A549 (cell line): Measurements from ENCODE around the gene RPL41. TPM values are rescaled to one million over a fixed set of nuclear protein-coding genes. Genes with fewer than 3 reads are reported as not detected.
A peak's percentile ranks its signal among the peaks of the same experiment; 100 is the strongest.

Experiments
- ATAC-seq, 2 experiments: fragments of 200-7000 bp in 1 of 2; fragments of >200 bp in 1 of 2; cut with Nextera tagmentation in 1 of 2; cut with Tn5 transposase in 1 of 2; 3 replicates each; pipeline versions ENCODE4 v1.8.0 to v1.9.1; 2018 to 2020; ENCODE audit warnings: mild to moderate bottlenecking in 1 of 2, moderate library complexity in 1 of 2
- CTCF ChIA-PET: fragments of 300-600 bp; sonication (Branson Sonifier 250); formaldehyde crosslinking; extraction: SDS; loops from one replicate; lab custom pipeline; 2021; ENCODE audit warnings: antibody characterized with exemption, inconsistent platforms; lab: Yijun Ruan, JAX
- POLR2A ChIA-PET: fragments of 350-600 bp; formaldehyde crosslinking; extraction: SDS; loops from one replicate; lab custom pipeline; 2021; ENCODE audit warnings: antibody characterized with exemption, inconsistent platforms; lab: Yijun Ruan, JAX
- DNase-seq, 2 experiments: peaks; one replicate each; pipeline versions ENCODE4 v3.0.0 to v3.0.0-alpha.2; 2011 to 2016; ENCODE audit warnings: low read depth in 1 of 2, low spot score in 1 of 2
- FAIRE-seq: peaks from 2 replicates; lab custom pipeline; 2011; peaks lifted over from hg19 to GRCh38; lab: Jason Lieb, UNC
- H3K27ac ChIP-seq, 2 experiments: fragments of >200 bp; sonication (Bioruptor Twin); formaldehyde crosslinking; 3 replicates each; pipeline ENCODE4 v1.5.1; 2016 to 2017
- H3K4me1 ChIP-seq: fragments of >200 bp; sonication (Bioruptor Twin); formaldehyde crosslinking; 3 replicates; pipeline ENCODE4 v1.6.1; 2016
- H3K4me2 ChIP-seq: fragments of >200 bp; sonication (Bioruptor Twin); formaldehyde crosslinking; 3 replicates; pipeline ENCODE4 v1.6.1; 2016
- H3K4me3 ChIP-seq: fragments of >200 bp; sonication (Bioruptor Twin); formaldehyde crosslinking; 3 replicates; pipeline ENCODE4 v1.5.1; 2016
- H3K9me3 ChIP-seq: fragments of >200 bp; sonication (Bioruptor Twin); formaldehyde crosslinking; 3 replicates; pipeline ENCODE4 v1.6.1; 2016
- CBX2 ChIP-seq: fragments of 200-600 bp; sonication (generic); IDR thresholded peaks from 2 replicates; pipeline ENCODE4 v1.6.1; 2016; ENCODE audit warnings: low read depth, mild to moderate bottlenecking, borderline replicate concordance
- EHF ChIP-seq: fragments of 250-450 bp; sonication (Bioruptor Pico); IDR thresholded peaks from 2 replicates; pipeline ENCODE4 v1.5.0; 2020; ENCODE audit warnings: mild to moderate bottlenecking
- EP300 ChIP-seq, 2 experiments: fragments of >200 bp; sonication (Bioruptor Twin); formaldehyde crosslinking; IDR thresholded peaks; 2 replicates in 1 of 2; 3 replicates in 1 of 2; pipeline ENCODE4 v1.6.1; 2016 to 2017
- GATA3 ChIP-seq: IDR thresholded peaks from 2 replicates; pipeline ENCODE4 v1.6.1; 2012; ENCODE audit warnings: borderline replicate concordance
- HDAC2 ChIP-seq: fragments of 200-600 bp; sonication (generic); IDR thresholded peaks from 2 replicates; pipeline ENCODE4 v1.6.1; 2016
- HOXA7 ChIP-seq: fragments of 250-450 bp; sonication (Bioruptor Pico); IDR thresholded peaks from 2 replicates; pipeline ENCODE4 v1.5.0; 2020; ENCODE audit warnings: mild to moderate bottlenecking, moderate library complexity
- HOXB13 ChIP-seq: fragments of 250-450 bp; sonication (Bioruptor Pico); IDR thresholded peaks from 2 replicates; pipeline ENCODE4 v1.5.0; 2020; ENCODE audit warnings: low read depth, mild to moderate bottlenecking, moderate library complexity
- JUN ChIP-seq, 2 experiments: fragments of >200 bp; sonication (Bioruptor Twin); formaldehyde crosslinking; IDR thresholded peaks; 2 replicates in 1 of 2; 3 replicates in 1 of 2; pipeline ENCODE4 v1.6.1; 2016 to 2017
- MYC ChIP-seq: IDR thresholded peaks from 2 replicates; pipeline ENCODE4 v1.6.1; 2012; ENCODE audit warnings: mild to moderate bottlenecking, inconsistent platforms, low read length, improper control_type of control experiment, borderline replicate concordance
- PHF8 ChIP-seq: fragments of 200-600 bp; sonication (generic); IDR thresholded peaks from 2 replicates; pipeline ENCODE4 v1.6.1; 2016; ENCODE audit warnings: low read depth, mild to moderate bottlenecking, antibody characterized with exemption, moderate library complexity, borderline replicate concordance
- POLR2A ChIP-seq: IDR thresholded peaks from 2 replicates; pipeline ENCODE4 v1.6.1; 2012; ENCODE audit warnings: mild to moderate bottlenecking, low read length
- SREBF2 ChIP-seq: fragments of 450-650 bp; IDR thresholded peaks from 2 replicates; pipeline ENCODE4 v1.6.1; 2014; ENCODE audit warnings: mild to moderate bottlenecking, moderate library complexity
- ZNF302 ChIP-seq: fragments of 250-450 bp; sonication (Bioruptor Pico); IDR thresholded peaks from 2 replicates; pipeline ENCODE4 v1.9.0; 2021; ENCODE audit warnings: inconsistent platforms, mild to moderate bottlenecking, moderate library complexity
- ZSCAN20 ChIP-seq: fragments of 250-450 bp; sonication (Bioruptor Pico); IDR thresholded peaks from 2 replicates; pipeline ENCODE4 v1.8.0; 2022; ENCODE audit warnings: mild to moderate bottlenecking, moderate library complexity
- WGBS: methylation state at CpG from one replicate; pipeline ENCODE4 v1.1.6; 2017; ENCODE audit errors: missing lambda C conversion rate; 5-methylcytosine and 5-hydroxymethylcytosine counted together
- polyA plus RNA-seq, 4 experiments: library from polyadenylated mRNA; depleted of rRNA in 3 of 4; stranded (reverse); fragments of >200 nt; fragmentation: RNase III in 1 of 4; extraction: RNeasy Plus Mini Kit Qiagen cat#74134 plus additional on column Dnase treatment in 1 of 4; gene quantifications; 2 replicates in 3 of 4; 3 replicates in 1 of 4; pipeline ENCODE4 v1.2.3, GENCODE V29; 2011 to 2017
- TF ChIP-seq, protein P1 (sequence below): IDR thresholded peaks from 2 replicates; pipeline ENCODE4 v1.6.1; 2012; ENCODE audit warnings: low read depth, borderline replicate concordance
- TF ChIP-seq, protein P2 (sequence below): fragments of 200-600 bp; sonication (generic); IDR thresholded peaks from 2 replicates; pipeline ENCODE4 v1.6.1; 2016; ENCODE audit warnings: antibody characterized with exemption, mild to moderate bottlenecking, moderate library complexity
- TF ChIP-seq, protein P3 (sequence below): fragments of >200 bp; sonication (Bioruptor Twin); formaldehyde crosslinking; IDR thresholded peaks from 3 replicates; pipeline ENCODE4 v1.5.1; 2016
- TF ChIP-seq, protein P4 (sequence below): fragments of >200 bp; sonication (Bioruptor Twin); formaldehyde crosslinking; IDR thresholded peaks from 3 replicates; pipeline ENCODE4 v1.6.1; 2016

RPL41 gene
- polyA plus RNA-seq, 2 of the 4 experiments (the other 2 are of a cell fraction): 8,804 to 9,351 TPM

DNA sequence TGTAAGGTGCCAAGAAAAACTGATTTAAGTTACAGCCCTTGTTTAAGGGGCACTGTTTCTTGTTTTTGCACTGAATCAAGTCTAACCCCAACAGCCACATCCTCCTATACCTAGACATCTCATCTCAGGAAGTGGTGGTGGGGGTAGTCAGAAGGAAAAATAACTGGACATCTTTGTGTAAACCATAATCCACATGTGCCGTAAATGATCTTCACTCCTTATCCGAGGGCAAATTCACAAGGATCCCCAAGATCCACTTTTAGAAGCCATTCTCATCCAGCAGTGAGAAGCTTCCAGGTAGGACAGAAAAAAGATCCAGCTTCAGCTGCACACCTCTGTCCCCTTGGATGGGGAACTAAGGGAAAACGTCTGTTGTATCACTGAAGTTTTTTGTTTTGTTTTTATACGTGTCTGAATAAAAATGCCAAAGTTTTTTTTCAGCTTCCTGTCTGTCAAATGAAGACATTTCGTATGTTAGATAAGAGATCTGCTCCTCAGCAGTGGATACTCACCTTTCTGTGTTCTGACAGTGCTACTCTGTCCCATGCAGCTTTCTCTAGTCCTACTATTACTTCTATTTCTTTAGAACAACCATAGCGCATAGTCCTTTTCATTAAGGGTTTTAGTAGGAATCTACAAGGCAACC is 13.2 kb upstream of the RPL41 start:
- no peak for ATAC-seq
- POLR2A ChIA-PET: interaction anchor here (1.3 to 3.4 kb wide), 6 partner anchors 12 to 56 kb away, joined by 6 to 77 read pairs (median 12); partner anchors contain the start of genes RPL41 and ZC3H10
- H3K4me2 ChIP-seq: peak overlapping the region; percentile 85
- no peak for TF ChIP-seq HOXA7
- no peak for TF ChIP-seq EP300 (IDR thresholded peaks at IDR 0.05)
- no peak for TF ChIP-seq POLR2A
- TF ChIP-seq HDAC2: no peak
- TF ChIP-seq, protein P1, sequence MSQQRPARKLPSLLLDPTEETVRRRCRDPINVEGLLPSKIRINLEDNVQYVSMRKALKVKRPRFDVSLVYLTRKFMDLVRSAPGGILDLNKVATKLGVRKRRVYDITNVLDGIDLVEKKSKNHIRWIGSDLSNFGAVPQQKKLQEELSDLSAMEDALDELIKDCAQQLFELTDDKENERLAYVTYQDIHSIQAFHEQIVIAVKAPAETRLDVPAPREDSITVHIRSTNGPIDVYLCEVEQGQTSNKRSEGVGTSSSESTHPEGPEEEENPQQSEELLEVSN: no peak
- TF ChIP-seq, protein P2, sequence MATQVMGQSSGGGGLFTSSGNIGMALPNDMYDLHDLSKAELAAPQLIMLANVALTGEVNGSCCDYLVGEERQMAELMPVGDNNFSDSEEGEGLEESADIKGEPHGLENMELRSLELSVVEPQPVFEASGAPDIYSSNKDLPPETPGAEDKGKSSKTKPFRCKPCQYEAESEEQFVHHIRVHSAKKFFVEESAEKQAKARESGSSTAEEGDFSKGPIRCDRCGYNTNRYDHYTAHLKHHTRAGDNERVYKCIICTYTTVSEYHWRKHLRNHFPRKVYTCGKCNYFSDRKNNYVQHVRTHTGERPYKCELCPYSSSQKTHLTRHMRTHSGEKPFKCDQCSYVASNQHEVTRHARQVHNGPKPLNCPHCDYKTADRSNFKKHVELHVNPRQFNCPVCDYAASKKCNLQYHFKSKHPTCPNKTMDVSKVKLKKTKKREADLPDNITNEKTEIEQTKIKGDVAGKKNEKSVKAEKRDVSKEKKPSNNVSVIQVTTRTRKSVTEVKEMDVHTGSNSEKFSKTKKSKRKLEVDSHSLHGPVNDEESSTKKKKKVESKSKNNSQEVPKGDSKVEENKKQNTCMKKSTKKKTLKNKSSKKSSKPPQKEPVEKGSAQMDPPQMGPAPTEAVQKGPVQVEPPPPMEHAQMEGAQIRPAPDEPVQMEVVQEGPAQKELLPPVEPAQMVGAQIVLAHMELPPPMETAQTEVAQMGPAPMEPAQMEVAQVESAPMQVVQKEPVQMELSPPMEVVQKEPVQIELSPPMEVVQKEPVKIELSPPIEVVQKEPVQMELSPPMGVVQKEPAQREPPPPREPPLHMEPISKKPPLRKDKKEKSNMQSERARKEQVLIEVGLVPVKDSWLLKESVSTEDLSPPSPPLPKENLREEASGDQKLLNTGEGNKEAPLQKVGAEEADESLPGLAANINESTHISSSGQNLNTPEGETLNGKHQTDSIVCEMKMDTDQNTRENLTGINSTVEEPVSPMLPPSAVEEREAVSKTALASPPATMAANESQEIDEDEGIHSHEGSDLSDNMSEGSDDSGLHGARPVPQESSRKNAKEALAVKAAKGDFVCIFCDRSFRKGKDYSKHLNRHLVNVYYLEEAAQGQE: no peak
- TF ChIP-seq EHF (CRISPR knock-in tag): no peak
- no peak for TF ChIP-seq ZNF302 (CRISPR knock-in tag)
- no peak for TF ChIP-seq HOXB13 (CRISPR knock-in tag)
- TF ChIP-seq SREBF2: no peak
- peak overlapping the region; percentile 81 to 94 for H3K27ac ChIP-seq
- peak overlapping the region; percentile 54 for H3K4me3 ChIP-seq
- peaks cover 24% of the 10 kb centered on the region for H3K4me1 ChIP-seq
- DNase-seq: no peak
- 77% methylated on average over 6 of the region's 6 CpGs for WGBS
- no peaks in the 10 kb centered on the region for H3K9me3 ChIP-seq
- CTCF ChIA-PET: interaction anchor here (0.6 to 4.1 kb wide), 7 partner anchors 9 to 106 kb away, joined by 3 to 23 read pairs (median 4); partner anchors contain the start of genes ERBB3, SMARCC2, SUOX and ZC3H10
- no peak for FAIRE-seq

DNA sequence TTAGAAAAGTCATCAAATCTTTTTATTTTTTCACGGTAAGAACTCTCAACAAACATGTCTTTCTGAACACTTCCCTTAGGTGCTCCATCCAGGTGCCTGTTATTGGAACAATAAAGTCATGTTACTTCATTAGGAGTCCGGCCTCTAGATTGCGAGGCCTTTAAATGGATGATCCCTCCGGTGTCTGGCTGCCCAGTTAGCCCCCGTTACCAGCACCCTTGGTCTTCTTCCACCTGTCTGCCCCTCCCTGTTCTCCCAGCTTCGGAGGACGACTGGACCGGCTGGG is 12.7 kb upstream of the RPL41 start:
- ChIA-PET CTCF (interaction anchor here (0.8 to 4.1 kb wide), 12 partner anchors 9 to 107 kb away, joined by 3 to 23 read pairs (median 4); partner anchors contain the start of genes ERBB3, SMARCC2, SUOX and ZC3H10), POLR2A (interaction anchor here (0.8 to 3.4 kb wide), 21 partner anchors 9 to 287 kb away, joined by 3 to 77 read pairs (median 6); partner anchors contain the start of genes CNPY2, ESYT1, ORMDL2 and PYM1)
- Histone ChIP-seq H3K27ac (peak overlapping the region; percentile 81 to 94), H3K4me1 (peaks cover 24% of the 10 kb centered on the region)
- DNase-seq (no peak), ATAC-seq (no peak; a peak in 1 of 6 replicates)
- TF ChIP-seq GATA3: no peak
- TF ChIP-seq MYC: no peak
- TF ChIP-seq, protein P3, sequence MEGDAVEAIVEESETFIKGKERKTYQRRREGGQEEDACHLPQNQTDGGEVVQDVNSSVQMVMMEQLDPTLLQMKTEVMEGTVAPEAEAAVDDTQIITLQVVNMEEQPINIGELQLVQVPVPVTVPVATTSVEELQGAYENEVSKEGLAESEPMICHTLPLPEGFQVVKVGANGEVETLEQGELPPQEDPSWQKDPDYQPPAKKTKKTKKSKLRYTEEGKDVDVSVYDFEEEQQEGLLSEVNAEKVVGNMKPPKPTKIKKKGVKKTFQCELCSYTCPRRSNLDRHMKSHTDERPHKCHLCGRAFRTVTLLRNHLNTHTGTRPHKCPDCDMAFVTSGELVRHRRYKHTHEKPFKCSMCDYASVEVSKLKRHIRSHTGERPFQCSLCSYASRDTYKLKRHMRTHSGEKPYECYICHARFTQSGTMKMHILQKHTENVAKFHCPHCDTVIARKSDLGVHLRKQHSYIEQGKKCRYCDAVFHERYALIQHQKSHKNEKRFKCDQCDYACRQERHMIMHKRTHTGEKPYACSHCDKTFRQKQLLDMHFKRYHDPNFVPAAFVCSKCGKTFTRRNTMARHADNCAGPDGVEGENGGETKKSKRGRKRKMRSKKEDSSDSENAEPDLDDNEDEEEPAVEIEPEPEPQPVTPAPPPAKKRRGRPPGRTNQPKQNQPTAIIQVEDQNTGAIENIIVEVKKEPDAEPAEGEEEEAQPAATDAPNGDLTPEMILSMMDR: no peak
- peak; percentile 77; the same call in 1 of the 2 replicates for TF ChIP-seq PHF8
- TF ChIP-seq, all 56 proteins: peak for 1
- H3K4me2 ChIP-seq: peak overlapping the region; percentile 85
- no peaks in the 10 kb centered on the region for H3K9me3 ChIP-seq
- peak overlapping the region; percentile 54 for H3K4me3 ChIP-seq
- FAIRE-seq: no peak
- 3% methylated on average over 6 of the region's 8 CpGs for WGBS

DNA sequence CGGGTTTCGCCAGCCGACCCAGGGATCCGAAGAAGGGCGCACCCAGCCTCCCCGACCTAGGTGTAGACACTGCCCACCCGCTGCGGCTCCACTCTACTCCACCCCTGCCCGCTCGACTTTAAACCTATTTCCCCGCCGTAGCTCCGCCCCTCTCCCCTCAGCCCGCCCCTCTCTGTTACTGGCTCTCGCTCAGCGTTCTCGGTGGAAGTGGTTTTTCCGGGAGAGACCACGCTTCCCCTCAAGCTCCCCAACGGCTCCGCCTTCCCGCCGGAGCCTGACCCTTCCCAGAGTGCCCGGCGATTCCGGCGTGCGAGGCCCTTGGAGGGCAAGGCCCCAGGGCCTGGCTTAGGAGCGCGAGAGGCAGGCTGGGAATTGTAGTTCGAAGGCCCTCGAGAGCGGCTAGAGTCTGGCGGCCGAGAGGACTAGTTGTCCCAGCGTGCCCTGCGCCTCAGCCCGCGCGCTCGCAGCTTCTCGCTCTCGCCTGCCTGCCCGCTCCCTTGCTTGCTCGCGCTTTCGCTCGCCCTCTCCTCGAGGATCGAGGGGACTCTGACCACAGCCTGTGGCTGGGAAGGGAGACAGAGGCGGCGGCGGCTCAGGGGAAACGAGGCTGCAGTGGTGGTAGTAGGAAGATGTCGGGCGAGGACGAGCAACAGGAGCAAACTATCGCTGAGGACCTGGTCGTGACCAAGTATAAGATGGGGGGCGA is 12.2 kb upstream of the RPL41 start, which contains the start of gene PA2G4:
Gene PA2G4 (plus strand): TSS at position 451 of the 706 bp plus-strand sequence. CDS start 179 bp downstream, at position 630.
- peak; percentile 98 to 99 for ATAC-seq
- peak within 1 kb of the TSS; percentile 96 for H3K4me2 ChIP-seq
- peak; percentile 99 for DNase-seq
- peak; percentile 76 for FAIRE-seq
- H3K4me1 ChIP-seq: peaks cover 24% of the 10 kb centered on the region
- WGBS: under 1% methylated on average over 29 of the region's 60 CpGs
- no peaks in the 10 kb centered on the region for H3K9me3 ChIP-seq
- H3K27ac ChIP-seq: peak within 1 kb of the TSS; percentile 94
- ChIA-PET POLR2A (interaction anchor here (0.6 to 3.4 kb wide), 23 partner anchors 8 to 532 kb away, joined by 3 to 77 read pairs (median 5); partner anchors contain the start of genes CNPY2, ESYT1, ORMDL2 and PYM1), CTCF (interaction anchor here (0.8 to 4.1 kb wide), 12 partner anchors 8 to 107 kb away, joined by 3 to 23 read pairs (median 4); partner anchors contain the start of genes SMARCC2, SUOX and ZC3H10)
- H3K4me3 ChIP-seq: peak within 1 kb of the TSS; percentile 85
- no peak for TF ChIP-seq ZSCAN20
- peak; percentile 91 for TF ChIP-seq MYC
- no peak for TF ChIP-seq CBX2
- TF ChIP-seq, protein P1: peak; percentile 90; the same call in 1 of the 2 replicates
- peak; percentile 99 for TF ChIP-seq POLR2A
- TF ChIP-seq, protein P4, sequence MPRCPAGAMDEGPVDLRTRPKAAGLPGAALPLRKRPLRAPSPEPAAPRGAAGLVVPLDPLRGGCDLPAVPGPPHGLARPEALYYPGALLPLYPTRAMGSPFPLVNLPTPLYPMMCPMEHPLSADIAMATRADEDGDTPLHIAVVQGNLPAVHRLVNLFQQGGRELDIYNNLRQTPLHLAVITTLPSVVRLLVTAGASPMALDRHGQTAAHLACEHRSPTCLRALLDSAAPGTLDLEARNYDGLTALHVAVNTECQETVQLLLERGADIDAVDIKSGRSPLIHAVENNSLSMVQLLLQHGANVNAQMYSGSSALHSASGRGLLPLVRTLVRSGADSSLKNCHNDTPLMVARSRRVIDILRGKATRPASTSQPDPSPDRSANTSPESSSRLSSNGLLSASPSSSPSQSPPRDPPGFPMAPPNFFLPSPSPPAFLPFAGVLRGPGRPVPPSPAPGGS: peak; percentile 95
- peak; percentile 52 to 92 for TF ChIP-seq JUN (IDR thresholded peaks at IDR 0.05)
